ENCODE data around the gene APBB1IP.
A peak's percentile ranks its signal among the peaks of the same experiment; 100 is the strongest.
"Not testable (repeated sequence)": the region's sequence is repeated elsewhere in the genome, so short reads cannot be mapped to it uniquely, and the experiment has no call there.

The APBB1IP gene

GRCh38 chr10:26437637-26438461 is at the start of gene APBB1IP:
Gene APBB1IP (plus strand): TSS chr10:26438341. CDS start chr10:26492327, 53,986 bp downstream.
- peak in 1 of 2 donors; percentile 21 for DNase-seq (ENCODE audit: low read depth in 2 of 2)

GRCh38 chr10:26389533-26389932 is 48.6 kb upstream of the APBB1IP start:
- DNase-seq (ENCODE audit: low read depth in 2 of 2): no peak

GRCh38 chr10:26391701-26392695 is 46.1 kb upstream of the APBB1IP start:
- no peak for DNase-seq (ENCODE audit: low read depth in 2 of 2)

DNA sequence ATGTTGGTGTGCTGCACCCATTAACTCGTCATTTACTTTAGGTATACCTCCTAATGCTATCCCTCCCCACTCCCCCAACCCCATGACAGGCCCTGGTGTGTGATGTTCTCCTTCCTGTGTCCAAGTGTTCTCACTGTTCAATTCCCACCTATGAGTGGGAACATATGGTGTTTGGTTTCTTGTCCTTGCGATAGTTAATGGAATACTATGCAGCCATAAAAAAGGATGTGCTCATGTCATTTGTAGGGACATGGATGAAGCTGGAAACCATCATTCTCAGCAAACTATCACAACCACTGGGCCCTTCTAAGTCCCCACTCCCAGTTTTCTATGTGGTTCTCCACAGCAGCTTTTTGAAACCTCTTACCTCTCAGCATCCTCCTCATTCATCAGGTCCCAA is 39.8 kb upstream of the APBB1IP start:
- DNase-seq (ENCODE audit: low read depth in 2 of 2): not testable (repeated sequence)

GRCh38 chr10:26407406-26407969 is 30.7 kb upstream of the APBB1IP start:
- no peak for DNase-seq (ENCODE audit: low read depth in 2 of 2)

DNA sequence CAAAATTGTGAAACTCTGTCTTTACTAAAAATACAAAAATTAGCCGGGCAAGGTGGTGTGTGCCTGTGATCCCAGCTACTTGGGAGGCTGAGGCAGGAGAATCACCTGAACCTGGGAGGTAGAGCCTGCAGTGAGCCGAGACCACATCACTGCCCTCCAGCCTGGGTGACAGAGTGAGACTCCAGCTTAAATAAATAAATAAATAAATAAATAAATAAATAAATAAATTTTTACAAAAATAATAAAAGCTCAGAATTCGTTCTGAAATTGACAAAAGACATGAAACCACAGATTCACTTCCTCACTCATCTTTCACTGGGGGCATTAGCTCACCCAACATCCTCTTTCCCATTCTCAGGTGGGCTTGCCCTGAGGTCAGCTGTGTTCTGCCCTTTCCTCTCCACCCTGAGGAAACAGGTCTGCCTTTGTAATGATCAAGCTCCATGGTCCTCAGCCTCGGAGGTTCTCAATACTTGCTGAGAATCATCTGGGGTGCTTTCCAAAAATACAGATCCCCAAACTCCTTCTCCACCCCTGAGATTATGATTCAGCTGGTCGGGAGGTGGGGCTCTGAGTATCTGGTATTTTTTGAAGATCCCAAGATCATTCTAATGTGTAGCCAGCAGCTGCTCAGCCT is 29.2 kb upstream of the APBB1IP start:
- no peak for DNase-seq (ENCODE audit: low read depth in 2 of 2)

DNA sequence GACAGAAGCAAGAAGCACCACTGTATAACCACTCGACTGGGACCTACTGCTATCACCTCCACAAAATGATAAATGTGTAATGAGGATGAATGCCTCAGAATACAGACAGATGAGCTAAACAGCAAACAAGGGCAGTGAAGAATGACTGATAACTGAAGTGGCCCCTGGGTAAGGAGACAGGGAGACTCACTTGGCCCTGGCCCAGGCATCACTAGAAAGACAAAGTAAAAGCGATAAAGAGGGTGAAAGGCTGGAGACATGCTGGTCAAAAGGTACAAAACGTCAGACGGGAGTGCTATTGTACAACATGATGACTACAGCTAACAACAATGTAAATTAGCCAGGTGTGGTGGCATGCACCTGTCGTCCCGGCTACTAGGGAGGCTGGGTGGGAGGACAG is 27.8 kb upstream of the APBB1IP start:
- no peak for DNase-seq (ENCODE audit: low read depth in 2 of 2)

DNA sequence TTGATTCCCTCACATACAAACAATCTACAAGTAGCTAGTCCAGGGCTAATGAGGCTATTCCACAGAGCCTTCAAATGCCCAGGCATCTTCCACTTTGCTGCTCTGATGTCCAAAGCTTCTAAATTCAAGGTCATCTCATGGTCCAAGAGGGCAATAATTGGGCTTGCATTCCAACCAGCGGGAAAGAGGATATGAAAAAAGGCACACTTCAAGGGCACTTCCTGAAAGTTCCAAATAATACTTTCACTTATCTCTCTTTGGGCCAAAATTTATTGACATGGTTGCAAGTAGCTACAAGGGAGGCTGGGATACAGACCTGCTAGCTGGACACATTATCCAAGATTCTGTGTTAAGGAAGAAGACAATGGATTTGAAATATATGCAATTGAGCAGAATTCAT is 25.2 kb upstream of the APBB1IP start:
- no peak for DNase-seq (ENCODE audit: low read depth in 2 of 2)

- DNase-seq (ENCODE audit: low read depth in 2 of 2): no peak
These were observed 24.8 kb upstream of the APBB1IP start for GRCh38 chr10:26413375-26413774.

GRCh38 chr10:26417136-26417535 is 21.0 kb upstream of the APBB1IP start:
- DNase-seq (ENCODE audit: low read depth in 2 of 2): no peak

GRCh38 chr10:26422977-26423376 is 15.2 kb upstream of the APBB1IP start:
- no peak for DNase-seq (ENCODE audit: low read depth in 2 of 2)

- no peak for DNase-seq (ENCODE audit: low read depth in 2 of 2)
These were observed 14.4 kb upstream of the APBB1IP start for GRCh38 chr10:26423722-26424121.

- no peak for DNase-seq (ENCODE audit: low read depth in 2 of 2)
These were observed 7.4 kb upstream of the APBB1IP start for GRCh38 chr10:26430641-26431163.

GRCh38 chr10:26432938-26433337 is 5.2 kb upstream of the APBB1IP start:
- no peak for DNase-seq (ENCODE audit: low read depth in 2 of 2)

DNA sequence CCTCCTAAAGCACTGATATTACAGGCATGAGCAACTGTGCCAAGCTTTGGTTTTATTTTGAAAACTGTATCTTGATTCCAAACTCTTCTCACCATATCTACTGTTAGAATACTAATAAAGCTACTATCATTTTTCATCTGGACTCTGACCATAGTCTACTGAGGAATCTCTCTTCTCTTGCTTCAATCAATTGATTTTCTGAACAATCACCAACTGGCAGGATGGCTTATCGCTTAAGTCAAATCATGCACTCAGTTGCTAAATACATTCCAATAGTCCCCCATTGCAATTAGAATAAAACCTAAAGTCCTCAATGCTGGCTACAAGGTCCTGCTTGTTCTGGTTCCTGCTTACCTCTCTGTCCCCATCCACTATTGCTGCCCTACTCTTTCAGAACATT is 2.3 kb upstream of the APBB1IP start:
- no peak for DNase-seq (ENCODE audit: low read depth in 2 of 2)

DNA sequence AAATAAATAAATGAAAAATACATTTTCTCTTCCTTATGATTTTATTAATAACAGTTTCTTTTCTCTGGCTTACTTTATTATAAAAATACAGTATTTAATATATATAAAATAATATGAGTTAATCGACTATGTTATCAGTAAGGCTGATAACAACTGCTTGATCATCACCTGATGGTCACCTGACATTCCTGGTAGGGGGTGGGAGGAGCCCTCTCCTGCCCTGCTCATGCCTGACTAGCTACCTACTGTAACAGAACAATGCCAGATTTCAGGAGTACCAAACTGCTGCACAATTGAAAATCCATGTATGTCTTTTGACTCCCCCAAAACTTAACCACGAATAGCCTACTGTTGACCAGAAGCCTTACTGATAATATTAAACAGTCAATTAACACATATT is 1.3 kb upstream of the APBB1IP start:
- DNase-seq (ENCODE audit: low read depth in 2 of 2): no peak

DNA sequence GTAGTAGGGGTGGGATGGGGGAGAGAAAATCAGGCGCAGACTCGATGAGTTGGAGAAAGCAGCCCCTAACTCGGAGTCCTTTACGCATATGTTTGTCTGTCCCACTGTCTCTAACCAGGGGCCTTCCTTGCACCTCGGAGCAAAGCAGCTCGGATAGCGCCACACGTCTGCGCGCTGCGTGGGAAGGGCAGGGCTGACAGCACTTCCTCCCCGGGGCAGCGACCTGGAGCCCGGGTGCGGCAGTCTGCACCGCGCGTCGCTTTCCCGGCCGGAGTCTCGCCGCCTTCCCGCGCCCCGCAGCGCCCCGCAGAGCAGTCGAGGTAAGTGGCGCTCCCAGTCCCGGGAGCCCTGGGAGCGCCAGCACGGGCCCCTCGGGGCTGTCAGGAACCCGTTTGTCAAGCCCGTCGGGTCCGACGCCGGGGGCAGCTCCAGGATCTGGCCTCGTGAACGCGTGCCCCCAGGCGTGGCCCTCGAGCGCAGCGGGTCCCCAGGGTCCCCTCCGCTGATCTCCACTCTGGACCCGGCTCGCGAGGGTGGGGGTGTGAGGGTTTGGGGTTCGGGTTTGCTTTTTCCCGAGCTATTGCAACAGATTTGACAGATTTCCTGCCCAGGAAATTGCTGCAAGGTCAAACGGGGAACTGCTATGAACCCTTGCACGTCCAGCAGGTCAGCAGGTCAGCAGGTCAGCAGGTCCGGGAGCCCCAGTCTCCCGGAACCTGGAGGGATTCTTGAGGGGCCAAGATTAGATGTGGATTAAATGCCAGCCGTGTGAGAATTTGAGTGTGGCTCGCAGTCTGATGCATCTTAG is 597 bp downstream of the APBB1IP start:
- peak; percentile 55 to 76 for DNase-seq (ENCODE audit: low read depth in 2 of 2)

DNA sequence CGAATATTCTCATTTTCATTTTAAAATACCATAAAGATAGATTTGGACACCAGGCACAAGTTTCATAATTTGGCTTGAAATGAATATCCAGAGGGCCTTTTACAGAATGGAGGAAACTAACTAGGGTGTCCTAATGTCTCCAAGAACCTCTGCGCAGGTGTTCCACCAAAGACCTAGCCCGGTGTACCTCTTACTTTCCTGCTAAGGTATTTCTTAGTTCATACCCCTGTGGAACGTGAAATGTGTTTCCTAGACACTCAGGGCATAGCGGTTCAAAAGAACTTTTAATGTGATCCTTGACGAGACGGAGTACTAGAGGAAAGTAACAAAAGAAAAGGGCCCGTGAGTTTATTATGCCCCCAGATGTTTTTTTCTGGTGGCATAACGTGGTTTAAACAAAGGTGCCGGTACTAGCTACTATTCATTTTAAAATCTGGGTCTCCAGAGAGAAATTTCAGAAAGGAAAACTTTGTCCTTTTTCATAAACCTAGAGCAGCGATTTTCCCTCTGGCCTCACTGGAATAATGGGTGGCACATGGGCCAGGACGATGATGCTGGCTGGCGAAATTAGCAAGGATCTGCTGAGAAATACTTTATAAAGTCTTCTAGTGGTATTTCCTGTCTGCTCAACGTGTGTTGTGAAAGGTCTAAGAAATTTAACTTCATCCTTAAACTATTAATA is 1.4 kb downstream of the APBB1IP start:
- DNase-seq (ENCODE audit: low read depth in 2 of 2): no peak

DNA sequence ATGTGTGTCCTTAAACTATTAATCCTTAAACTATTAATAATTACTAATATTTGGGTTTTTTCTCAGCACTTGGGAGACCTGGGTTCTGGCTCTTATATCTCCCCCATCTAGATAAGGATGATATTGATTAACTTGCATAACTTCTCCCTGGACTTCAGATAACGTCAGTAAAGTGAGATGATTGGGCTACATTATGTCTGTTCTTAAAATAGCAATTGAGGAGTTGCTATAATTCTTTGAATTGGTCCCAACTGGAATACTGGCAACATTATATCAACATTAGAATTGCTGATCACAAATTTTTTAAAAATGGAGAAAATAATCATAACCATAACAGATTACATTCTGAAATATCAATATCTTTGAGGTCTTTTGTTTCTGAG is 1.9 kb downstream of the APBB1IP start:
- no peak for DNase-seq (ENCODE audit: low read depth in 2 of 2)
